ENCODE measurements around the gene CRK.
"Not testable (repeated sequence)": the region's sequence is repeated elsewhere in the genome, so short reads cannot be mapped to it uniquely, and the experiment has no call there.

- TF ChIP-seq, protein P1, sequence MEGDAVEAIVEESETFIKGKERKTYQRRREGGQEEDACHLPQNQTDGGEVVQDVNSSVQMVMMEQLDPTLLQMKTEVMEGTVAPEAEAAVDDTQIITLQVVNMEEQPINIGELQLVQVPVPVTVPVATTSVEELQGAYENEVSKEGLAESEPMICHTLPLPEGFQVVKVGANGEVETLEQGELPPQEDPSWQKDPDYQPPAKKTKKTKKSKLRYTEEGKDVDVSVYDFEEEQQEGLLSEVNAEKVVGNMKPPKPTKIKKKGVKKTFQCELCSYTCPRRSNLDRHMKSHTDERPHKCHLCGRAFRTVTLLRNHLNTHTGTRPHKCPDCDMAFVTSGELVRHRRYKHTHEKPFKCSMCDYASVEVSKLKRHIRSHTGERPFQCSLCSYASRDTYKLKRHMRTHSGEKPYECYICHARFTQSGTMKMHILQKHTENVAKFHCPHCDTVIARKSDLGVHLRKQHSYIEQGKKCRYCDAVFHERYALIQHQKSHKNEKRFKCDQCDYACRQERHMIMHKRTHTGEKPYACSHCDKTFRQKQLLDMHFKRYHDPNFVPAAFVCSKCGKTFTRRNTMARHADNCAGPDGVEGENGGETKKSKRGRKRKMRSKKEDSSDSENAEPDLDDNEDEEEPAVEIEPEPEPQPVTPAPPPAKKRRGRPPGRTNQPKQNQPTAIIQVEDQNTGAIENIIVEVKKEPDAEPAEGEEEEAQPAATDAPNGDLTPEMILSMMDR (IDR thresholded peaks at IDR 0.05): not testable (repeated sequence)
- not testable (repeated sequence) for TF ChIP-seq POLR2A (IDR thresholded peaks at IDR 0.05)
Observed at GRCh38 chr17:1386675-1387190, 69.3 kb downstream of the CRK start.
